ENCODE results near the gene PRSS53. TPM values are rescaled to one million over a fixed set of nuclear protein-coding genes. Genes with fewer than 3 reads are reported as not detected.

Gene PRSS53
- total and polyA plus RNA-seq, 4 donors: 0.51 to 14.5 (median 3.0) TPM

GRCh38 chr16:31073970-31074813 lies 14.6 kb downstream of the PRSS53 start, which contains the start of the genes ZNF646 and ZNF668 (continued):
- TF ChIP-seq ZBTB33 (IDR thresholded peaks at IDR 0.05) (no peak), RXRA (IDR thresholded peaks at IDR 0.05) (peak; percentile 55 to 65), YY1 (IDR thresholded peaks at IDR 0.05) (peak; percentile 65)

GRCh38 chr16:31073142-31073969 lies 15.4 kb downstream of the PRSS53 start:
- Histone ChIP-seq H3K9me3 (ENCODE audit: control insufficient read depth in 4 of 4, low read length in 3 of 4) (no peaks in the 10 kb centered on the region), H3K36me3 (ENCODE audit: control insufficient read depth in 4 of 4, insufficient read depth in 3 of 4, low read depth in 1 of 4, low read length in 3 of 4) (peaks cover 4 to 18% (median 11%) of the 10 kb centered on the region in 4 donors), H3K9ac (ENCODE audit: low read depth in 1 of 2, low read length in 2 of 2) (peak overlapping the region; percentile 87 to 88), H3K4me3 (ENCODE audit: low read depth in 1 of 3, low read length in 3 of 3) (peak overlapping the region; percentile 94 to 100 (median 100)), H3K4me1 (ENCODE audit: control insufficient read depth in 4 of 4, insufficient read depth in 4 of 4, low read length in 3 of 4) (peaks cover 0 to 26% (median 19%) of the 10 kb centered on the region in 4 donors), H3K27me3 (ENCODE audit: control insufficient read depth in 4 of 4, insufficient read depth in 4 of 4, low read length in 3 of 4) (no peaks in the 10 kb centered on the region), H3K27ac (ENCODE audit: low read depth in 1 of 2, low read length in 2 of 2) (peak overlapping the region; percentile 97 to 98)
- peak in 1 of 2 donors; percentile 21 for TF ChIP-seq RAD21 (IDR thresholded peaks at IDR 0.05)
- no peak for TF ChIP-seq CTCF (IDR thresholded peaks at IDR 0.05; ENCODE audit: low read depth, low read length, missing input control)
- no peak for TF ChIP-seq HNF4A (conservative IDR thresholded peaks at IDR 0.05)
- TF ChIP-seq EGR1 (IDR thresholded peaks at IDR 0.05; ENCODE audit: low read depth in 2 of 2): peak; percentile 8 to 33
- TF ChIP-seq GABPA (IDR thresholded peaks at IDR 0.05 in 1 of 2, conservative IDR thresholded peaks at IDR 0.05 in 1 of 2): no peak
- no peak for TF ChIP-seq FOXA1 (IDR thresholded peaks at IDR 0.05)
- WGBS: under 1% methylated on average over 83 of the region's 83 CpGs
- DNase-seq (ENCODE audit: low spot score): peak; percentile 93

GRCh38 chr16:31072540-31073141 lies 16.1 kb downstream of the PRSS53 start:
- Histone ChIP-seq H3K36me3 (ENCODE audit: control insufficient read depth in 4 of 4, insufficient read depth in 3 of 4, low read depth in 1 of 4, low read length in 3 of 4) (peaks cover 4 to 11% (median 7%) of the 10 kb centered on the region in 4 donors), H3K9me3 (ENCODE audit: control insufficient read depth in 4 of 4, low read length in 3 of 4) (no peaks in the 10 kb centered on the region), H3K27ac (ENCODE audit: low read depth in 1 of 2, low read length in 2 of 2) (peak overlapping the region; percentile 97 to 98), H3K27me3 (ENCODE audit: control insufficient read depth in 4 of 4, insufficient read depth in 4 of 4, low read length in 3 of 4) (no peaks in the 10 kb centered on the region), H3K4me3 (ENCODE audit: low read depth in 1 of 3, low read length in 3 of 3) (peak overlapping the region; percentile 94 to 100 (median 100)), H3K4me1 (ENCODE audit: control insufficient read depth in 4 of 4, insufficient read depth in 4 of 4, low read length in 3 of 4) (peaks cover 0 to 26% (median 19%) of the 10 kb centered on the region in 4 donors), H3K9ac (ENCODE audit: low read depth in 1 of 2, low read length in 2 of 2) (peak overlapping the region; percentile 21 to 87)
- DNase-seq (ENCODE audit: low spot score): no peak
- WGBS: 6% methylated on average over 27 of the region's 27 CpGs
- TF ChIP-seq SP1 (IDR thresholded peaks at IDR 0.05) (no peak), YY1 (IDR thresholded peaks at IDR 0.05) (no peak), RAD21 (IDR thresholded peaks at IDR 0.05) (no peak), NR2F2 (IDR thresholded peaks at IDR 0.05) (no peak), ATF3 (IDR thresholded peaks at IDR 0.05) (no peak), JUND (IDR thresholded peaks at IDR 0.05) (no peak), CTCF (IDR thresholded peaks at IDR 0.05; ENCODE audit: low read depth, low read length, missing input control) (no peak), FOXA2 (IDR thresholded peaks at IDR 0.05) (no peak), REST (IDR thresholded peaks at IDR 0.05) (no peak), FOXA1 (IDR thresholded peaks at IDR 0.05) (no peak)

Data from liver (tissue), 9 donors.